ENCODE data around the gene ABCA8. TPM values are rescaled to one million over a fixed set of nuclear protein-coding genes. Genes with fewer than 3 reads are reported as not detected.
A peak's percentile ranks its signal among the peaks of the same experiment; 100 is the strongest.

Gene ABCA8
- total and polyA plus RNA-seq, 10 of the 15 experiments (the other 5 are each of a cell fraction or from before 2014, with no cell fraction given) = 0.05 to 0.15 TPM; not detected in 8

GRCh38 chr17:68861602-68862001, 93.6 kb downstream of the ABCA8 start (continued):
- TF ChIP-seq CUX1 (IDR thresholded peaks at IDR 0.05; ENCODE audit: insufficient replicate concordance, low read depth, low read length) = no peak

- H3K27ac ChIP-seq (ENCODE audit: control insufficient read depth, insufficient read depth) = no peak overlapping the region
- FAIRE-seq = no peak
- no peak overlapping the region for H3K4me2 ChIP-seq (ENCODE audit: control insufficient read depth, insufficient read depth)
- H3K4me1 ChIP-seq (ENCODE audit: control insufficient read depth, insufficient read depth, low read length) = no peaks in the 10 kb centered on the region
- no peaks in the 10 kb centered on the region for H3K9me3 ChIP-seq (replicated peaks; ENCODE audit: control insufficient read depth, insufficient read depth, low read length)
- H3K27me3 ChIP-seq (replicated peaks in 1 of 2; ENCODE audit: control insufficient read depth in 2 of 2, insufficient read depth in 2 of 2, low read length in 1 of 2) = no peaks in the 10 kb centered on the region
- no peak overlapping the region for H2AFZ ChIP-seq (ENCODE audit: control insufficient read depth, low read depth, low read length)
- no peaks in the 10 kb centered on the region for H4K20me1 ChIP-seq (ENCODE audit: control insufficient read depth, insufficient read depth)
- no peak overlapping the region for H3K9ac ChIP-seq (ENCODE audit: control insufficient read depth, insufficient read depth, low read length)
- 0% methylated on average over 2 of the region's 2 CpGs for WGBS (ENCODE audit: insufficient coverage, insufficient replicate concordance, low lambda C conversion rate, missing lambda C conversion rate)
- TF ChIP-seq CBX3 (IDR thresholded peaks at IDR 0.05; ENCODE audit: borderline replicate concordance, low read depth) (no peak), PKNOX1 (IDR thresholded peaks at IDR 0.05) (0 out of 2 replicates have a peak, but pooled peaks have one; percentile 12), NBN (IDR thresholded peaks at IDR 0.05) (no peak), MTA2 (IDR thresholded peaks at IDR 0.05; ENCODE audit: low read depth) (no peak), MTA3 (IDR thresholded peaks at IDR 0.05; ENCODE audit: borderline replicate concordance, low read length) (no peak), RELB (IDR thresholded peaks at IDR 0.05; ENCODE audit: low read depth) (no peak), LARP7 (IDR thresholded peaks at IDR 0.05) (no peak), CEBPZ (IDR thresholded peaks at IDR 0.05; ENCODE audit: low read depth, low read length) (no peak)
- H3K4me3 ChIP-seq = no peak overlapping the region
- no peaks in the 10 kb centered on the region for H3K36me3 ChIP-seq (ENCODE audit: control insufficient read depth in 2 of 2, insufficient read depth in 2 of 2, low read length in 1 of 2)
- ChIA-PET CTCF (interaction anchor here (0.9 kb wide), 1 partner anchor 46 kb away, joined by 3 read pairs; no protein-coding TSS in a partner anchor), RAD21 (ENCODE audit: unreplicated experiment) (interaction anchor here (1.2 kb wide), 1 partner anchor 17 kb away, joined by 5 read pairs; no protein-coding TSS in a partner anchor), POLR2A (no interaction called here), SMC1A (ENCODE audit: uncharacterized antibody, unreplicated experiment) (interaction anchor here (0.6 to 1.0 kb wide), 2 partner anchors 11 to 18 kb away, joined by 3 to 4 read pairs; no protein-coding TSS in a partner anchor)
- no peak for ATAC-seq
- intact Hi-C loops (cut with micrococcal nuclease; ENCODE audit: unreplicated experiment) = no loop called here
- BruUV-seq (replicated peaks) = no TSS peak
- in situ Hi-C loops (cut with MboI) = no loop called here
- no peak for DNase-seq (ENCODE audit: low read depth, low spot score)
- H3K79me2 ChIP-seq (ENCODE audit: control insufficient read depth, insufficient read depth, low read length) = no peaks in the 10 kb centered on the region
Measured at GRCh38 chr17:68860941-68861340, 94.3 kb downstream of the ABCA8 start.

Data from GM12878 (cell line).